Glutamatergic neuron (in vitro differentiated cells): ENCODE data around the gene DUSP22. TPM values are rescaled to one million over a fixed set of nuclear protein-coding genes. Genes with fewer than 3 reads are reported as not detected.
A peak's percentile ranks its signal among the peaks of the same experiment; 100 is the strongest.
"Not testable (repeated sequence)": the region's sequence is repeated elsewhere in the genome, so short reads cannot be mapped to it uniquely, and the experiment has no call there.

Source experiments
- DNase-seq: peaks from one replicate; pipeline ENCODE4 v3.0.0; 2022
- H3K27ac Mint-ChIP-seq: one replicate; pipeline ENCODE4 v1.8.0; 2020; ENCODE audit warnings: mild to moderate bottlenecking, mixed read lengths, inconsistent platforms; ENCODE audit not compliant: unreplicated experiment
- H3K27me3 Mint-ChIP-seq: one replicate; pipeline ENCODE4 v1.8.0; 2020; ENCODE audit warnings: mild to moderate bottlenecking, moderate library complexity, mixed read lengths, inconsistent platforms; ENCODE audit not compliant: unreplicated experiment
- H3K36me3 Mint-ChIP-seq: one replicate; pipeline ENCODE4 v1.8.0; 2020; ENCODE audit warnings: mild to moderate bottlenecking, mixed read lengths, inconsistent platforms; ENCODE audit not compliant: unreplicated experiment
- H3K4me1 Mint-ChIP-seq: one replicate; pipeline ENCODE4 v1.8.0; 2020; ENCODE audit warnings: mild to moderate bottlenecking, low read depth, mixed read lengths, inconsistent platforms; ENCODE audit not compliant: unreplicated experiment
- H3K4me3 Mint-ChIP-seq: one replicate; pipeline ENCODE4 v1.8.0; 2020; ENCODE audit warnings: mild to moderate bottlenecking, mixed read lengths, inconsistent platforms; ENCODE audit not compliant: unreplicated experiment
- H3K9me3 Mint-ChIP-seq: one replicate; pipeline ENCODE4 v1.8.0; 2020; ENCODE audit warnings: mild to moderate bottlenecking, moderate library complexity, mixed read lengths, inconsistent platforms; ENCODE audit not compliant: unreplicated experiment
- total RNA-seq: library from RNA; stranded (reverse); fragmentation: NEBNext Ultra II Directional; extraction: Animal tissue kit (Norgen Biotek cat#: 25700); gene quantifications from one replicate; pipeline ENCODE4 v1.2.1, GENCODE V29; 2021; ENCODE audit not compliant: unreplicated experiment
- TF ChIP-seq, protein P1 (sequence below): fragments of 200-600 bp; sonication (generic); IDR thresholded peaks from one replicate; pipeline ENCODE4 v1.5.0; 2021; ENCODE audit not compliant: partially characterized antibody, unreplicated experiment

DUSP22 gene
- total RNA-seq, 1 donor from 2014 or later, result 40.4 TPM

- Mint-ChIP-seq H3K27me3 (peaks cover 7% of the 10 kb centered on the region), H3K36me3 (peaks cover 10% of the 10 kb centered on the region), H3K4me1 (peaks cover 9% of the 10 kb centered on the region), H3K4me3 (no peak overlapping the region), H3K27ac (no peak overlapping the region), H3K9me3 (peaks cover 23% of the 10 kb centered on the region)
- no peak for DNase-seq
- TF ChIP-seq, protein P1, sequence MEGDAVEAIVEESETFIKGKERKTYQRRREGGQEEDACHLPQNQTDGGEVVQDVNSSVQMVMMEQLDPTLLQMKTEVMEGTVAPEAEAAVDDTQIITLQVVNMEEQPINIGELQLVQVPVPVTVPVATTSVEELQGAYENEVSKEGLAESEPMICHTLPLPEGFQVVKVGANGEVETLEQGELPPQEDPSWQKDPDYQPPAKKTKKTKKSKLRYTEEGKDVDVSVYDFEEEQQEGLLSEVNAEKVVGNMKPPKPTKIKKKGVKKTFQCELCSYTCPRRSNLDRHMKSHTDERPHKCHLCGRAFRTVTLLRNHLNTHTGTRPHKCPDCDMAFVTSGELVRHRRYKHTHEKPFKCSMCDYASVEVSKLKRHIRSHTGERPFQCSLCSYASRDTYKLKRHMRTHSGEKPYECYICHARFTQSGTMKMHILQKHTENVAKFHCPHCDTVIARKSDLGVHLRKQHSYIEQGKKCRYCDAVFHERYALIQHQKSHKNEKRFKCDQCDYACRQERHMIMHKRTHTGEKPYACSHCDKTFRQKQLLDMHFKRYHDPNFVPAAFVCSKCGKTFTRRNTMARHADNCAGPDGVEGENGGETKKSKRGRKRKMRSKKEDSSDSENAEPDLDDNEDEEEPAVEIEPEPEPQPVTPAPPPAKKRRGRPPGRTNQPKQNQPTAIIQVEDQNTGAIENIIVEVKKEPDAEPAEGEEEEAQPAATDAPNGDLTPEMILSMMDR, result peak; percentile 10
Observed at GRCh38 chr6:322259-322930, 30.1 kb downstream of the DUSP22 start.

DNA sequence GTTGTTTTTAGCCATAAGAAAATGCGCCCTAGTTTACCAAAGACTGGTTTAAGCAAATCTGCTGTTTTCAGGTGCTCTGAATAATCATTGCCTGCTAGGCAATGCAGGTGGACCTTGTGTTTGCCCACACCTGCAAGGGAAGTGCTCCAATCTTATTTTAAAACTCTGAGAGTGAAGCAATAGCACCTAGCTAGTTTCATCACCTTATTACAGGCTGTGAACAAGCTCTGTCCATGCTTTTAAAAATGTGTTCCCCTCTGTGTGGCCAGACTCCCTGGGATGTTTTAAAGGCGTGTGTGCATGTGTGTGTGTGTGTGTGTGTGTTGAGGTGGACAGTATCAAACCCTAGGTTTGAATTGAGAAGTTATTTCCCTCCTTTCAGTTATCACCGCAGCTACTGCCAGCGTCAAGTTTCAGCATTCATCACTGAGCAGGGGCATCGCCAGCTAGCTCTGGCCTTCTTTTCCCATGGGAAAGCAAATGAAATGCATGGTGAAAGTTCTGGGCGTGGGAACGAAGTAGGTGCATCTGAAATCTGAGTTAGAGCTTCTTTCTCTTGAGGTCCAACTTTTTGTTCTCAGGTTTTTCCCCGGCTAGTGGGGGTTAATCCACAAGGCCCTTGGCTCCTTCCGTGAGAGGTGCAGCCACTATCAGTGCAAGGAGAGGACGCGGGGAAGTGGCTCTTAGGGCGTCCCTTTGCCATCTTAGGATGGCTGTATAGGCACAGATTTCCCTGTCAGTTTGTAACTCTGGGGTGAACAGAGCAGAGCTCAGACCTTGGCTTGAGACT lies 30.8 kb downstream of the DUSP22 start:
- H3K36me3 Mint-ChIP-seq, result peaks cover 13% of the 10 kb centered on the region

DNA sequence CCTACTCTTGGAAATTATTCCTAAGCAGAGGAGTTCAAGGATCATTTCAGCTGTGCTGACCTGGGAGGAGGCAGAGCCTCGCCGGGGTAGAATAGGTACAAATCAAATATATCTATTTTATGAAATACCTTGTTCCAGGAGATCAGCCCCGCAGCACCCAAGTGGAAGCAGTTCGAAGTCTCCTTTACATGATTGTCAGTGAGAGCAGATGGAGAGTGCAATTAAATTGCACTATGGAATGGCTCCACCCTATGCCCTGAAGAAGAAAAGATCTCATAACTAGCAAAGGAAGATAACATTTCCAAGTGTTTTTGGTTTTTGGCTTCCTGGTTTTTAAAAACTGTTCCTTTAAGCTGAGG lies 31.4 kb downstream of the DUSP22 start:
- peaks cover 14% of the 10 kb centered on the region for H3K4me1 Mint-ChIP-seq
- TF ChIP-seq, protein P1, result no peak
- H3K27ac Mint-ChIP-seq, result no peak overlapping the region
- peaks cover 26% of the 10 kb centered on the region for H3K9me3 Mint-ChIP-seq
- peaks cover 13% of the 10 kb centered on the region for H3K36me3 Mint-ChIP-seq
- no peak for DNase-seq
- no peak overlapping the region for H3K4me3 Mint-ChIP-seq
- H3K27me3 Mint-ChIP-seq, result peaks cover 11% of the 10 kb centered on the region

More for the DNA sequence above, 30.8 kb downstream of the DUSP22 start:
- no peak for DNase-seq
- Mint-ChIP-seq H3K4me1 (peaks cover 14% of the 10 kb centered on the region), H3K27ac (no peak overlapping the region), H3K9me3 (peaks cover 26% of the 10 kb centered on the region), H3K27me3 (peaks cover 11% of the 10 kb centered on the region), H3K4me3 (no peak overlapping the region)
- TF ChIP-seq, protein P1, result no peak

DNA sequence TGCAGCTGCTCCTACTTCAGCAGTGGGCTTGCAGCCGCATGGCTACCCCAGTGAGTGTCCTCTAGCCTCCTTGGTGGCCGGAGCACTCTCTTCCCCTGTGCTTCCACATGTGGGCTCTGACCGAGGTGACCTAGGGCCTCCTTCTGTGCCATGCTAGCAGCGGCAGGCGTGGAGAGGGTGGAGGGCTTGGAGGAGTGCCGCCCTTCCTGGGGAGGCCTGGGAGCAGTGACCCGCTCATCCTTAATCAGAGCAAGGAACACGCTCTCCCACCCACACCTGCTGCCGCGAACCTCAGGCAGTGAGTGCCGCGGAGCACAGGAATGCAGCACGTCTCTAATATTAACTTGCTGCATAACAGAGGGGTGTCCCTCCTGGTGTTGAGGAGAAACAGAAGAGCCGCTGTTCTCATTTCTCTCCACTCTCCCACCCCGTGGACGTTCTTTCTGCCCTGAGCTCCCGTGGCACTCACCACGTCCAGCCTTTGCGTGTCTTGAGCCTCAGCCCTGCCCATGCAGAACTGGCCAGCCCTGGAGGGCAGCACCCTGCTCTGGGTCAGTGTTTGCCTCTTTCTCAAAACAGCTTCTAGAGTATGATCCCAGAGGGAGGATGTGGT lies 31.9 kb downstream of the DUSP22 start:
- Mint-ChIP-seq H3K4me1 (peaks cover 14% of the 10 kb centered on the region), H3K9me3 (peaks cover 26% of the 10 kb centered on the region), H3K27me3 (peaks cover 11% of the 10 kb centered on the region), H3K27ac (no peak overlapping the region), H3K4me3 (no peak overlapping the region), H3K36me3 (peaks cover 12% of the 10 kb centered on the region)
- no peak for DNase-seq
- TF ChIP-seq, protein P1, result no peak

DNA sequence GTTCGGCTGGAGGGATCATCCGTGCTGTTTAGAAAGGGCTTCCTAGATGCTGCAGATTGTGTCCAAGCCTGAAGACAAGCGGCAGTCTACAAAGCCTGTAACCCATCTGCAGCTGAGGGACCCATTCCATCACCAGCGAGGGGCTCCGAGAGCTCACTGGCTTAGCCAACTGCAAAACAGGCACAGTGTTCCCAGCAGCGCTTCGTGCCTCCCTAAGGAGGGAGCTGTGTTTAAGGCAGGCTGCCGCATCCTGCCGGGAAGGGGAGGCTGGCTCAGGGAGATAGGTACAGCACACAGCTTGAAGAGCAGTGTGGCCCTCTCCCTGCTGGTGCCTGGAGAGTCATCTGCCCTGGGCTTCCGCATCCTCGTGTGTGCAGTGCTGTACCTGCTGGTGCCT lies 32.4 kb downstream of the DUSP22 start:
- H3K9me3 Mint-ChIP-seq, result peaks cover 26% of the 10 kb centered on the region
- no peak overlapping the region for H3K27ac Mint-ChIP-seq
- H3K27me3 Mint-ChIP-seq, result peaks cover 11% of the 10 kb centered on the region
- TF ChIP-seq, protein P1, result no peak
- no peak overlapping the region for H3K4me3 Mint-ChIP-seq
- DNase-seq, result peak; percentile 62
- peaks cover 7% of the 10 kb centered on the region for H3K36me3 Mint-ChIP-seq
- H3K4me1 Mint-ChIP-seq, result peaks cover 14% of the 10 kb centered on the region

DNA sequence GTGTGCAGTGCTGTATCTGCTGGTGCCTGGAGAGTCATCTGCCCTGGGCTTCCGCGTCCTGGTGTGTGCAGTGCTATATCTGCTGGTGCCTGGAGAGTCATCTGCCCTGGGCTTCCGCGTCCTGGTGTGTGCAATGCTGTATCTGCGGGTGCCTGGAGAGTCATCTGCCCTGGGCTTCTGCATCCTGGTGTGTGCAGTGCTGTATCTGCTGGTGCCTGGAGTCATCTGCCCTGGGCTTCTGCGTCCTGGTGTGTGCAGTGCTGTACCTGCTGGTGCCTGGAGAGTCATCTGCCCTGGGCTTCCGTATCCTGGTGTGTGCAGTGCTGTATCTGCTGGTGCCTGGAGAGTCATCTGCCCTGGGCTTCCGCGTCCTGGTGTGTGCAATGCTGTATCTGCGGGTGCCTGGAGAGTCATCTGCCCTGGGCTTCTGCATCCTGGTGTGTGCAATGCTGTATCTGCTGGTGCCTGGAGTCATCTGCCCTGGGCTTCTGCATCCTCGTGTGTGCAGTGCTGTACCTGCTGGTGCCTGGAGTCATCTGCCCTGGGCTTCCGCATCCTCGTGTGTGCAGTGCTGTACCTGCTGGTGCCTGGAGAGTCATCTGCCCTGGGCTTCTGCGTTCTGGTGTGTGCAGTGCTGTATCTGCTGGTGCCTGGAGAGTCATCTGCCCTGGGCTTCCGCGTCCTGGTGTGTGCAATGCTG lies 33.0 kb downstream of the DUSP22 start:
- H3K27ac Mint-ChIP-seq, result not testable (repeated sequence)

DNA sequence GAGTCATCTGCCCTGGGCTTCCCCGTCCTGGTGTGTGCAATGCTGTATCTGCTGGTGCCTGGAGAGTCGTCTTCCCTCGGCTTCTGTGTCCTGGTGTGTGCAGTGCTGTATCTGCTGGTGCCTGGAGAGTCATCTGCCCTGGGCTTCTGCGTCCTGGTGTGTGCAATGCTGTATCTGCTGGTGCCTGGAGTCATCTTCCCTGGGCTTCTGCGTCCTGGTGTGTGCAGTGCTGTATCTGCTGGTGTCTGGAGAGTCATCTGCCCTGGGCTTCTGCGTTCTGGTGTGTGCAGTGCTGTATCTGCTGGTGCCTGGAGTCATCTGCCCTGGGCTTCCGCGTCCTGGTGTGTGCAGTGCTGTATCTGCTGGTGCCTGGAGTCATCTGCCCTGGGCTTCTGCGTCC lies 33.8 kb downstream of the DUSP22 start:
- H3K4me3 Mint-ChIP-seq, H3K36me3 Mint-ChIP-seq, DNase-seq: not testable (repeated sequence)
- Mint-ChIP-seq H3K4me1 (peaks cover 14% of the 10 kb centered on the region), H3K9me3 (peaks cover 26% of the 10 kb centered on the region), H3K27me3 (peaks cover 11% of the 10 kb centered on the region), H3K27ac (peak overlapping the region; percentile 25)

More for the DNA sequence above, 33.0 kb downstream of the DUSP22 start:
- Mint-ChIP-seq H3K4me1 (peaks cover 14% of the 10 kb centered on the region), H3K27me3 (peaks cover 11% of the 10 kb centered on the region), H3K9me3 (peaks cover 26% of the 10 kb centered on the region)
- not testable (repeated sequence) for H3K36me3 Mint-ChIP-seq, H3K4me3 Mint-ChIP-seq, DNase-seq
